Astrocyte (in vitro differentiated cells and primary cell): ENCODE results near the gene LCK. TPM values are rescaled to one million over a fixed set of nuclear protein-coding genes. Genes with fewer than 3 reads are reported as not detected.
"Not testable (repeated sequence)": the region's sequence is repeated elsewhere in the genome, so short reads cannot be mapped to it uniquely, and the experiment has no call there.

Source experiments
- DNase-seq: peaks from one replicate; pipeline ENCODE4 v3.0.0-alpha.2; 2010; ENCODE audit warnings: low read depth
- FAIRE-seq: peaks from 2 replicates; lab custom pipeline; 2011; peaks lifted over from hg19 to GRCh38; lab: Jason Lieb, UNC
- H2AFZ ChIP-seq: 2 replicates; pipeline ENCODE4 v1.6.0; 2012; ENCODE audit warnings: low read depth, low read length, inconsistent platforms
- H3K27ac ChIP-seq: 2 replicates; pipeline ENCODE4 v1.5.1; 2011; ENCODE audit warnings: low read depth, low read length, inconsistent platforms
- H3K27me3 ChIP-seq: 2 replicates; pipeline ENCODE4 v1.6.0; 2011; ENCODE audit warnings: low read length, inconsistent platforms; ENCODE audit not compliant: insufficient read depth
- H3K36me3 ChIP-seq: 2 replicates; pipeline ENCODE4 v1.5.1; 2011; ENCODE audit warnings: low read length, inconsistent platforms; ENCODE audit not compliant: insufficient read depth
- H3K4me1 ChIP-seq: 2 replicates; pipeline ENCODE4 v1.5.1; 2011; ENCODE audit warnings: low read length, inconsistent platforms; ENCODE audit not compliant: insufficient read depth
- H3K4me2 ChIP-seq: 2 replicates; pipeline ENCODE4 v1.6.0; 2012; ENCODE audit warnings: low read length, inconsistent platforms
- H3K4me3 ChIP-seq: 2 replicates; pipeline ENCODE4 v1.5.1; 2011; ENCODE audit warnings: low read depth, mild to moderate bottlenecking, low read length, inconsistent platforms; ENCODE audit not compliant: insufficient read depth
- H3K79me2 ChIP-seq: 2 replicates; pipeline ENCODE4 v1.6.0; 2012; ENCODE audit warnings: mild to moderate bottlenecking, low read length, inconsistent platforms; ENCODE audit not compliant: insufficient read depth
- H3K9ac ChIP-seq: 2 replicates; pipeline ENCODE4 v1.6.0; 2012; ENCODE audit warnings: mild to moderate bottlenecking, low read length, inconsistent platforms
- H3K9me3 ChIP-seq: 2 replicates; pipeline ENCODE4 v1.5.1; 2012; ENCODE audit warnings: low read depth, mild to moderate bottlenecking, low read length, inconsistent platforms; ENCODE audit not compliant: insufficient read depth
- H4K20me1 ChIP-seq: 2 replicates; pipeline ENCODE4 v1.6.0; 2012; ENCODE audit warnings: low read length, inconsistent platforms; ENCODE audit not compliant: insufficient read depth
- H3K27ac Mint-ChIP-seq: one replicate; pipeline ENCODE4 v1.8.0; 2021; ENCODE audit warnings: mild to moderate bottlenecking, mixed read lengths; ENCODE audit not compliant: unreplicated experiment
- H3K27me3 Mint-ChIP-seq: one replicate; pipeline ENCODE4 v1.8.0; 2021; ENCODE audit warnings: low read depth, mixed read lengths; ENCODE audit not compliant: unreplicated experiment
- H3K36me3 Mint-ChIP-seq: one replicate; pipeline ENCODE4 v1.8.0; 2021; ENCODE audit warnings: low read depth, mixed read lengths; ENCODE audit not compliant: unreplicated experiment
- H3K4me1 Mint-ChIP-seq: one replicate; pipeline ENCODE4 v1.8.0; 2021; ENCODE audit warnings: low read depth, mixed read lengths; ENCODE audit not compliant: unreplicated experiment
- H3K4me3 Mint-ChIP-seq: one replicate; pipeline ENCODE4 v1.8.0; 2021; ENCODE audit warnings: mild to moderate bottlenecking, moderate library complexity, mixed read lengths; ENCODE audit not compliant: unreplicated experiment
- H3K9me3 Mint-ChIP-seq: one replicate; pipeline ENCODE4 v1.8.0; 2021; ENCODE audit warnings: mild to moderate bottlenecking, mixed read lengths; ENCODE audit not compliant: unreplicated experiment
- EZH2 ChIP-seq: IDR thresholded peaks from 2 replicates; pipeline ENCODE4 v1.6.1; 2012; ENCODE audit warnings: mild to moderate bottlenecking, low read length, inconsistent platforms; ENCODE audit not compliant: insufficient read depth
- total RNA-seq: library from RNA; stranded (reverse); gene quantifications from 2 replicates; pipeline ENCODE4 v1.2.1, GENCODE V29; 2021
- TF ChIP-seq, protein P1 (sequence below): IDR thresholded peaks from 2 replicates; pipeline ENCODE4 v1.5.1; 2011; ENCODE audit warnings: low read depth, mild to moderate bottlenecking, inconsistent platforms, low read length, moderate library complexity; ENCODE audit not compliant: insufficient read depth

Gene LCK
- total RNA-seq, 1 donor from 2014 or later: 0.30 TPM

- H3K27me3 Mint-ChIP-seq: peaks cover 14% of the 10 kb centered on the region
- TF ChIP-seq EZH2: no peak
- TF ChIP-seq, protein P1, sequence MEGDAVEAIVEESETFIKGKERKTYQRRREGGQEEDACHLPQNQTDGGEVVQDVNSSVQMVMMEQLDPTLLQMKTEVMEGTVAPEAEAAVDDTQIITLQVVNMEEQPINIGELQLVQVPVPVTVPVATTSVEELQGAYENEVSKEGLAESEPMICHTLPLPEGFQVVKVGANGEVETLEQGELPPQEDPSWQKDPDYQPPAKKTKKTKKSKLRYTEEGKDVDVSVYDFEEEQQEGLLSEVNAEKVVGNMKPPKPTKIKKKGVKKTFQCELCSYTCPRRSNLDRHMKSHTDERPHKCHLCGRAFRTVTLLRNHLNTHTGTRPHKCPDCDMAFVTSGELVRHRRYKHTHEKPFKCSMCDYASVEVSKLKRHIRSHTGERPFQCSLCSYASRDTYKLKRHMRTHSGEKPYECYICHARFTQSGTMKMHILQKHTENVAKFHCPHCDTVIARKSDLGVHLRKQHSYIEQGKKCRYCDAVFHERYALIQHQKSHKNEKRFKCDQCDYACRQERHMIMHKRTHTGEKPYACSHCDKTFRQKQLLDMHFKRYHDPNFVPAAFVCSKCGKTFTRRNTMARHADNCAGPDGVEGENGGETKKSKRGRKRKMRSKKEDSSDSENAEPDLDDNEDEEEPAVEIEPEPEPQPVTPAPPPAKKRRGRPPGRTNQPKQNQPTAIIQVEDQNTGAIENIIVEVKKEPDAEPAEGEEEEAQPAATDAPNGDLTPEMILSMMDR: no peak
- Histone ChIP-seq H3K36me3 (no peaks in the 10 kb centered on the region), H3K4me3 (no peak overlapping the region), H3K27me3 (no peaks in the 10 kb centered on the region), H3K4me2 (no peak overlapping the region), H3K9me3 (no peaks in the 10 kb centered on the region), H3K9ac (no peak overlapping the region), H3K79me2 (no peaks in the 10 kb centered on the region), H3K27ac (no peak overlapping the region), H3K4me1 (no peaks in the 10 kb centered on the region), H2AFZ (no peak overlapping the region), H4K20me1 (no peaks in the 10 kb centered on the region)
- no peak overlapping the region for H3K4me3 Mint-ChIP-seq
- H3K9me3 Mint-ChIP-seq: no peaks in the 10 kb centered on the region
- DNase-seq: no peak
- H3K4me1 Mint-ChIP-seq: no peaks in the 10 kb centered on the region
- FAIRE-seq: no peak
- no peaks in the 10 kb centered on the region for H3K36me3 Mint-ChIP-seq
- H3K27ac Mint-ChIP-seq: no peak overlapping the region
Observed at GRCh38 chr1:32257227-32257508, 6.1 kb downstream of the LCK start.

DNA sequence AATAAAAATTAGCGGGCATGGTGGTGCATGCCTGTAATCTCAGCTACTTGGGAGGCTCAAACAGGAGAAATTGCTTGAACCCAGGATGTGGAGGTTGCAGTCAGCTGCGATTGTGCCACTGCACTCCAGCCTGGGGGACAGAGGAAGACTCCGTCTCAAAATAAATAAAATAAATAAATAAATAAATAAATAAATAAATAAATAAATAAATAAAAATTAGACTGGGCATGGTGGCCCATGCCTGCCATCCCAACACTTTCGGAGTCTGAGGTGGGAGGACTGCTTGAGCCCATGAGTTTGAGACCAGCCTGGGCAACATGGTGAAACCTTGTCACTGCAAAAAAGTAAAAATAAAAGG lies 12.2 kb downstream of the LCK start:
- H3K27me3 Mint-ChIP-seq, FAIRE-seq: not testable (repeated sequence)

DNA sequence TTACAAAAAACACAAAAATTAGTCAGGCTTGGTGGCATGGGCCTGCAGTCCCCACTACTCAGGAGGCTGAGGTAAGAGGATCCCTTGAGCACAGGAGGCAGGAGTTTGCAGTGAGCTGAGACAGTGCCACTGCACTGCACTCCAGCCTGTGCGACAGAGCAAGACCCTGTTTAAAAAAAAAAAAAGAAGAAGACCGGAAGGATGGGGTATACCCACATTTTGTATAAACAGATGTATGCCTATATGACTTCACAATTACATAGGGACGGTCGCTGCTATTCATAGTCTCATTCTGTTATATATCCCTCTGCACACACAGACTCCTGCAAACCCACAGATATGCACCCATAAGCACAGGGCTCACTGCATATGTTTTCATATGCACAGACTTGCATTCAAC lies 12.7 kb downstream of the LCK start:
- H3K36me3 Mint-ChIP-seq: no peaks in the 10 kb centered on the region
- H3K4me1 ChIP-seq: peaks cover 8% of the 10 kb centered on the region
- H3K27ac ChIP-seq: no peak overlapping the region
- no peaks in the 10 kb centered on the region for H4K20me1 ChIP-seq
- H3K4me3 Mint-ChIP-seq: no peak overlapping the region
- H3K36me3 ChIP-seq: no peaks in the 10 kb centered on the region
- FAIRE-seq: no peak
- peaks cover 6% of the 10 kb centered on the region for H3K4me1 Mint-ChIP-seq
- H3K27me3 ChIP-seq: no peaks in the 10 kb centered on the region
- no peaks in the 10 kb centered on the region for H3K79me2 ChIP-seq
- H3K27ac Mint-ChIP-seq: no peak overlapping the region
- no peaks in the 10 kb centered on the region for H3K9me3 ChIP-seq
- no peaks in the 10 kb centered on the region for H3K27me3 Mint-ChIP-seq
- no peak for TF ChIP-seq EZH2
- TF ChIP-seq, protein P1: no peak
- H2AFZ ChIP-seq: no peak overlapping the region
- no peak overlapping the region for H3K4me2 ChIP-seq
- DNase-seq: no peak
- no peaks in the 10 kb centered on the region for H3K9me3 Mint-ChIP-seq
- no peak overlapping the region for H3K4me3 ChIP-seq
- no peak overlapping the region for H3K9ac ChIP-seq

More for the DNA sequence above, 12.2 kb downstream of the LCK start:
- not testable (repeated sequence) for H3K27ac Mint-ChIP-seq, DNase-seq, H3K9ac ChIP-seq, H3K27ac ChIP-seq, H2AFZ ChIP-seq, H3K4me1 ChIP-seq, H3K27me3 ChIP-seq, H4K20me1 ChIP-seq, H3K4me1 Mint-ChIP-seq, H3K4me2 ChIP-seq, H3K9me3 Mint-ChIP-seq, H3K79me2 ChIP-seq, H3K36me3 Mint-ChIP-seq, H3K9me3 ChIP-seq, H3K36me3 ChIP-seq, H3K4me3 ChIP-seq, H3K4me3 Mint-ChIP-seq
